Fibroblast of gingiva (primary cell): Measurements from ENCODE around the gene STARD7.
"Not testable (repeated sequence)": the region's sequence is repeated elsewhere in the genome, so short reads cannot be mapped to it uniquely, and the experiment has no call there.

ENCODE experiments used
- DNase-seq: peaks from one replicate; pipeline ENCODE4 v3.0.0-alpha.2; 2011; ENCODE audit warnings: low read depth

STARD7 gene

GRCh38 chr2:96163768-96164429, 44.7 kb downstream of the STARD7 start:
- DNase-seq: no peak

GRCh38 chr2:96163415-96163767, 45.2 kb downstream of the STARD7 start:
- no peak for DNase-seq

- DNase-seq: no peak
Observed at GRCh38 chr2:96161898-96162297, 46.7 kb downstream of the STARD7 start.

GRCh38 chr2:96160366-96160765, 48.3 kb downstream of the STARD7 start:
- DNase-seq: not testable (repeated sequence)

GRCh38 chr2:96159084-96159830, 49.4 kb downstream of the STARD7 start:
- DNase-seq: no peak

- no peak for DNase-seq
Observed at GRCh38 chr2:96158554-96158940, 50.1 kb downstream of the STARD7 start.

- DNase-seq: no peak
Observed at GRCh38 chr2:96157649-96158553, 50.7 kb downstream of the STARD7 start.

- no peak for DNase-seq
Observed at GRCh38 chr2:96156926-96157648, 51.5 kb downstream of the STARD7 start.

GRCh38 chr2:96156011-96156820, 52.4 kb downstream of the STARD7 start:
- no peak for DNase-seq

GRCh38 chr2:96154506-96155380, 53.9 kb downstream of the STARD7 start:
- DNase-seq: no peak

GRCh38 chr2:96153991-96154431, 54.6 kb downstream of the STARD7 start:
- no peak for DNase-seq

- no peak for DNase-seq
Observed at GRCh38 chr2:96153291-96153713, 55.3 kb downstream of the STARD7 start.

GRCh38 chr2:96152304-96153161, 56.1 kb downstream of the STARD7 start:
- no peak for DNase-seq

- DNase-seq: no peak
Observed at GRCh38 chr2:96151595-96152303, 56.9 kb downstream of the STARD7 start.

- DNase-seq: no peak
Observed at GRCh38 chr2:96150791-96151594, 57.6 kb downstream of the STARD7 start.

- DNase-seq: no peak
Observed at GRCh38 chr2:96150007-96150640, 58.5 kb downstream of the STARD7 start.
